AG10803 (cell line): ENCODE measurements around the gene CYP26C1.

Experiments used
- DNase-seq: peaks from one replicate; pipeline ENCODE4 v3.0.0; 2010; ENCODE audit warnings: low read depth
- H3K4me3 ChIP-seq: 2 replicates; pipeline ENCODE4 v1.5.1; 2011; ENCODE audit warnings: mild to moderate bottlenecking, low read length, control low read depth
- TF ChIP-seq, protein P1 (sequence below): conservative IDR thresholded peaks from 2 replicates; pipeline ENCODE4 v1.5.1; 2011; ENCODE audit warnings: mild to moderate bottlenecking, low read length, control low read depth, inconsistent platforms

CYP26C1 gene

DNA sequence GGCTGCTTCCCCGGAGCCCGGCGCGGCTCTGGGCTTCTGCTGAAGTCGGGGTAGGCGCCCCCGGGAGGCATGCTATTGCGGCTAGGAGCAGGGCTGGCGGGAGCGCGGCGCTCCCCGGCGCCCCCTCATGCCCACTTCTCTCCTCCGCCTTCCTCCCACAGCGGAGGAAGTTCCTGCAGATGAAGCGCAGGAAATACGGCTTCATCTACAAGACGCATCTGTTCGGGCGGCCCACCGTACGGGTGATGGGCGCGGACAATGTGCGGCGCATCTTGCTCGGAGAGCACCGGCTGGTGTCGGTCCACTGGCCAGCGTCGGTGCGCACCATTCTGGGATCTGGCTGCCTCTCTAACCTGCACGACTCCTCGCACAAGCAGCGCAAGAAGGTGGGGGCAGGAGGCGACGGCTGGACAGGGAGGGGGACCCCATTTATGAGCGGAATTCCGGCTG lies 13.6 kb downstream of the CYP26C1 start:
- TF ChIP-seq, protein P1, sequence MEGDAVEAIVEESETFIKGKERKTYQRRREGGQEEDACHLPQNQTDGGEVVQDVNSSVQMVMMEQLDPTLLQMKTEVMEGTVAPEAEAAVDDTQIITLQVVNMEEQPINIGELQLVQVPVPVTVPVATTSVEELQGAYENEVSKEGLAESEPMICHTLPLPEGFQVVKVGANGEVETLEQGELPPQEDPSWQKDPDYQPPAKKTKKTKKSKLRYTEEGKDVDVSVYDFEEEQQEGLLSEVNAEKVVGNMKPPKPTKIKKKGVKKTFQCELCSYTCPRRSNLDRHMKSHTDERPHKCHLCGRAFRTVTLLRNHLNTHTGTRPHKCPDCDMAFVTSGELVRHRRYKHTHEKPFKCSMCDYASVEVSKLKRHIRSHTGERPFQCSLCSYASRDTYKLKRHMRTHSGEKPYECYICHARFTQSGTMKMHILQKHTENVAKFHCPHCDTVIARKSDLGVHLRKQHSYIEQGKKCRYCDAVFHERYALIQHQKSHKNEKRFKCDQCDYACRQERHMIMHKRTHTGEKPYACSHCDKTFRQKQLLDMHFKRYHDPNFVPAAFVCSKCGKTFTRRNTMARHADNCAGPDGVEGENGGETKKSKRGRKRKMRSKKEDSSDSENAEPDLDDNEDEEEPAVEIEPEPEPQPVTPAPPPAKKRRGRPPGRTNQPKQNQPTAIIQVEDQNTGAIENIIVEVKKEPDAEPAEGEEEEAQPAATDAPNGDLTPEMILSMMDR, result no peak
- no peak for DNase-seq
- no peak overlapping the region for H3K4me3 ChIP-seq

DNA sequence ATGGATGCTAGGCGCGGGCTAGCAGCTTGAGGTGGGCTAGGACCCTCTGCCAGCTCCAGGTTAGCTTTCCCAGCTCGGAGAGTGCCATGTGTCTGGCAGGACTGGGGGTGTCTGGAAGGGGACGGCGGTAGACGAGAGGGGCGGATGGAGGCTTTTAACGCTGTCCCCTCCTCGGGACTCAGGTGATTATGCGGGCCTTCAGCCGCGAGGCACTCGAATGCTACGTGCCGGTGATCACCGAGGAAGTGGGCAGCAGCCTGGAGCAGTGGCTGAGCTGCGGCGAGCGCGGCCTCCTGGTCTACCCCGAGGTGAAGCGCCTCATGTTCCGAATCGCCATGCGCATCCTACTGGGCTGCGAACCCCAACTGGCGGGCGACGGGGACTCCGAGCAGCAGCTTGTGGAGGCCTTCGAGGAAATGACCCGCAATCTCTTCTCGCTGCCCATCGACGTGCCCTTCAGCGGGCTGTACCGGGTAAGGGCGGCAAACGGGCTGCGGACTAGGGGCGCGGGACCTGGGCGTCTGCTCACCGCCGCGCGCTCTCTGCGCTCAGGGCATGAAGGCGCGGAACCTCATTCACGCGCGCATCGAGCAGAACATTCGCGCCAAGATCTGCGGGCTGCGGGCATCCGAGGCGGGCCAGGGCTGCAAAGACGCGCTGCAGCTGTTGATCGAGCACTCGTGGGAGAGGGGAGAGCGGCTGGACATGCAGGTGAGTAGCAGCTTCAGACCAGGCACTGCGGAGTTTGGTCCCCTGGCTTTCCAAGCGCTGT lies 14.2 kb downstream of the CYP26C1 start:
- no peak overlapping the region for H3K4me3 ChIP-seq
- DNase-seq, result no peak
- TF ChIP-seq, protein P1, result no peak

DNA sequence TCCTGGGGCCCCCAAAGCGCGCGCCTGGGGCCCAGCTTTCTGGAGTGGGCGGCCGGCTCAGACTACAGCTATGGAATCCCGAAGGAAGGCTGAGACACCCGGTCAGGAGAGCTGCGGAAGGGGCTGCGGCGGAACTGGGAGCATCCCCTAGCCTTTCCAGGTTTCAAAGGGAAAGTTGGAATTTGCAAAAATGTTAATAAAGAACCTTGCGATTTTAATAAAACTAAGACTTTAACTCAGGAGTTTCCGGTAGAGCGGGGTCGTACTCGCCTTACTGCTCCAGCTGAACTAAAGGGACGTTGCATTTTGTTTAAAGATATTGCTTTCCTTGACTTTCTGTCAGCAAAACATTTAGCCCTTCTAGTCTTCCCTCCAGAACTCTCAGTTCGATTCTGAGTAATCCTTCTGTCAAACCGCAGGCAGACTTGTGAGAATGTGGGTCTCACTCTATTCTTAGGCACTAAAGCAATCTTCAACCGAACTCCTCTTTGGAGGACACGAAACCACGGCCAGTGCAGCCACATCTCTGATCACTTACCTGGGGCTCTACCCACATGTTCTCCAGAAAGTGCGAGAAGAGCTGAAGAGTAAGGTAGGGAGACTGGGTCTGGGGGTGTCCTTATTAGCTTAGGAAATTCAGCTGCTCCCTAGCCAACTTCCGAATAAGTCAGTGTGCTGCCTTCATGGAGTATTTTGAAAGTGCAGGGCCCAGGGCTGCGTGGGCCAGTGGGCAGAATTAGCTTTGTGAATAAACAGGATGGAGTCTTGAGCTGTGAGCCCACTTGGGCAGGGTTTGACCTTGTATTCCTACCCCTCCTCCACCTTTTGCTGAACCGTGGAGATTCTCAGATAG lies 15.0 kb downstream of the CYP26C1 start:
- H3K4me3 ChIP-seq, result no peak overlapping the region
- TF ChIP-seq, protein P1, result no peak
- no peak for DNase-seq

DNA sequence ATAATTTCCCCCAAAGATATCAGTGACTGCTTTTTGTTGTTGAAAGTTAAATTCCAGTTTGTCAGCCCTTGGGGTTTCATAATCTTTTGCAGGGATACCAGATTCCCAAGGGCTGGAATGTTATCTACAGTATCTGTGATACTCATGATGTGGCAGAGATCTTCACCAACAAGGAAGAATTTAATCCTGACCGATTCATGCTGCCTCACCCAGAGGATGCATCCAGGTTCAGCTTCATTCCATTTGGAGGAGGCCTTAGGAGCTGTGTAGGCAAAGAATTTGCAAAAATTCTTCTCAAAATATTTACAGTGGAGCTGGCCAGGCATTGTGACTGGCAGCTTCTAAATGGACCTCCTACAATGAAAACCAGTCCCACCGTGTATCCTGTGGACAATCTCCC lies 16.3 kb downstream of the CYP26C1 start:
- H3K4me3 ChIP-seq, result no peak overlapping the region
- no peak for DNase-seq
- TF ChIP-seq, protein P1, result no peak

DNA sequence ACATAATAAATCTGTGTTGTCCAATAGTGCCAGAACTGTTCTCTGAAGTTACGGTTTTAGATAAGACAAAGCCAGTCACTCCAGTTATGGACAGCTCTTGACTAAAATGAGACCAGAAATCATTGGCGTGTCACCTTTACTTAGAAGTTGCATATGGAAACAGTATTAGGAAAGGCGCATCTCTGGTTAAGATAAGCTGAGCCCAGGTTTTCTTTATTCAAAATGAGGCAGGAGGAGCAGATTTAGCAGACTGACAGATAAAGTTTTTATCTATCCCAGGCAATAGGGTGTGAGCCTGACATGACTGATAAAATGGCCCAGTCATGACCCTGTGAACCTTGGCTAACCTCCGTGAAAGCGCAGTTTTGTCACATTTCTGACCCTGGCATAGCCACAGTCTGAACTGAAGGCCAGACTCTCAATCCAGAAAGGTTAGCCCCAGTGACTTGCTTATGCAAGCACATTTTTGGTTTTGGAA lies 17.3 kb downstream of the CYP26C1 start:
- TF ChIP-seq, protein P1, result no peak
- no peak for DNase-seq
- no peak overlapping the region for H3K4me3 ChIP-seq

DNA sequence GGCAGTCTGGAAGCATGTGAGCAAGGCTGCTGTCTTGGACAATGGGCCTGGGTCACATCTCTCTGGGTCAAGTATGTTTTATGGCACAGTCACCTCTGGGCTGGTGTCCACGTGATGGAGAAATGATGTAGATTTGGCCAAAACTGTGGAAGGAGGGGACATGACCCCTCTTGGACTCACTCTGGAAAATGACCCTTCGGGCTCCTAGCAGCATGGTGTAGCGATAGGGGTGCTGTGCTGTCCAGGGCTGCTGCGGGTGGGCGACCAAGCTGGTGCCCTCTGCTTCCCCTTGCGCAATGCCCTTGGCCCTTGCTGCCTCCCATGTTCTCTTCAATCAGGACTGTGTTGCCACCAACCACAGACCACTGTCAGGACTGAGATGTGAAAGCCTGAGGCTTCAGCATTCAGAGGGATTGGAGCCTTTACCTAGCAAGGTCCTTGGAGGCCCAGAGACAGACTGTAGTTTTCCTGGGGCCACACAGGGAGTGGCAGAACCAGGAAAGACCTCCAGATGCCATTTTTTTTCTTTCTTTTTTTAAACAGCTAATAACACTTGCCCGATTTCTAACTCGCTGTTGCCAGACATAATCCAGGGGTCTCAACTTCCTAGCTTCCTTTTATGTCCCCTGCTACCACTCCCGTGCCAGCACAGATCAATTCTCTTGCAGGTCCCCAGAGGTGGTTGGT lies 19.2 kb downstream of the CYP26C1 start:
- TF ChIP-seq, protein P1, result no peak
- H3K4me3 ChIP-seq, result peak overlapping the region; percentile 41
- no peak for DNase-seq
